Naive thymus-derived CD4-positive, alpha-beta T cell (primary cell): Measurements from ENCODE around the gene ATP5F1A. TPM values are rescaled to one million over a fixed set of nuclear protein-coding genes. Genes with fewer than 3 reads are reported as not detected.

Experiments
- ATAC-seq: fragments of 150-1000 bp; cut with Tn5 transposase; 2 replicates; pipeline ENCODE4 v1.10.0; 2021; ENCODE audit warnings: mild to moderate bottlenecking, moderate library complexity
- CTCF ChIA-PET: fragments of 350-600 bp; sonication (Branson Sonifier 250); formaldehyde crosslinking; loops from one replicate; lab custom pipeline; 2021; ENCODE audit warnings: antibody characterized with exemption; lab: Charles Lee
- POLR2A ChIA-PET: fragments of 350-600 bp; sonication (Branson Sonifier 250); formaldehyde crosslinking; loops from one replicate; lab custom pipeline; 2021; ENCODE audit warnings: antibody characterized with exemption, inconsistent platforms; lab: Charles Lee
- DNase-seq, 9 donors: peaks; one replicate each; pipeline versions ENCODE4 v3.0.0 to v3.0.0-alpha.2; 2020 to 2022; ENCODE audit warnings: mixed read lengths in 1 of 9
- H3K27ac ChIP-seq: one replicate; pipeline ENCODE4 v1.7.0; 2013; ENCODE audit warnings: mild to moderate bottlenecking, low read depth, low read length, moderate library complexity
- H3K27me3 ChIP-seq, 2 donors: one replicate each; pipeline ENCODE4 v1.7.0; 2013; ENCODE audit warnings: low read length in 2 of 2, mild to moderate bottlenecking in 2 of 2, moderate library complexity in 2 of 2; ENCODE audit not compliant: control insufficient read depth in 2 of 2, insufficient read depth in 2 of 2
- H3K36me3 ChIP-seq, 3 experiments: 1 replicate in 2 of 3; 2 replicates in 1 of 3; pipeline ENCODE4 v1.7.0; 2013; ENCODE audit warnings: low read length in 3 of 3, mild to moderate bottlenecking in 3 of 3, moderate library complexity in 1 of 3; ENCODE audit not compliant: insufficient read depth in 3 of 3, control insufficient read depth in 2 of 3
- H3K4me1 ChIP-seq, 2 donors: one replicate each; pipeline ENCODE4 v1.7.0; 2013; ENCODE audit warnings: low read length in 2 of 2, mild to moderate bottlenecking in 2 of 2, moderate library complexity in 1 of 2; ENCODE audit not compliant: control insufficient read depth in 2 of 2, insufficient read depth in 2 of 2
- H3K4me3 ChIP-seq: 2 replicates; pipeline ENCODE4 v1.7.0; 2013; ENCODE audit warnings: mild to moderate bottlenecking, low read length
- H3K9me3 ChIP-seq, 3 experiments: 1 replicate in 2 of 3; 2 replicates in 1 of 3; pipeline ENCODE4 v1.7.0; 2013; ENCODE audit warnings: low read length in 3 of 3; ENCODE audit not compliant: control insufficient read depth in 2 of 3
- H3K27ac Mint-ChIP-seq, 9 donors: one replicate each; pipeline ENCODE4 v1.8.0; 2020 to 2022; ENCODE audit warnings: mixed read lengths in 9 of 9, mild to moderate bottlenecking in 8 of 9, moderate library complexity in 5 of 9, inconsistent platforms in 2 of 9
- H3K27me3 Mint-ChIP-seq, 5 donors: one replicate each; pipeline ENCODE4 v1.8.0; 2021 to 2022; ENCODE audit warnings: mixed read lengths in 5 of 5, mild to moderate bottlenecking in 1 of 5
- H3K36me3 Mint-ChIP-seq, 5 donors: one replicate each; pipeline ENCODE4 v1.8.0; 2020 to 2022; ENCODE audit warnings: mixed read lengths in 5 of 5, mild to moderate bottlenecking in 3 of 5, inconsistent platforms in 1 of 5
- H3K4me1 Mint-ChIP-seq, 7 donors: one replicate each; pipeline ENCODE4 v1.8.0; 2020 to 2022; ENCODE audit warnings: mixed read lengths in 7 of 7, mild to moderate bottlenecking in 3 of 7, inconsistent platforms in 1 of 7
- H3K4me3 Mint-ChIP-seq, 10 donors: one replicate each; pipeline ENCODE4 v1.8.0; 2020 to 2022; ENCODE audit warnings: mild to moderate bottlenecking in 10 of 10, mixed read lengths in 10 of 10, moderate library complexity in 6 of 10, inconsistent platforms in 2 of 10
- H3K9me3 Mint-ChIP-seq, 11 donors: one replicate each; pipeline ENCODE4 v1.8.0; 2020 to 2022; ENCODE audit warnings: mixed read lengths in 11 of 11, mild to moderate bottlenecking in 4 of 11, inconsistent platforms in 1 of 11, moderate library complexity in 1 of 11
- intact Hi-C, 2 donors: fragments of 100-400 bp; cut with micrococcal nuclease; formaldehyde crosslinking; loops; one replicate each; pipeline ENCODE4 v1.15.1; 2023
- polyA plus RNA-seq, 2 donors: library from polyadenylated mRNA; unstranded; fragments of 300-500 nt; fragmentation: Illumina TruSeq; gene quantifications; one replicate each; pipeline ENCODE4 v1.2.3, GENCODE V29; 2021
- total RNA-seq, 6 experiments: library from RNA in 5 of 6; stranded (reverse) in 5 of 6; gene quantifications; 1 replicate in 5 of 6; 2 replicates in 1 of 6; pipeline ENCODE4 v1.2.3 and lab custom pipeline; 2021 to 2026

Gene ATP5F1A
- total and polyA plus RNA-seq, 7 experiments from 2014 or later = 181 to 541 (median 220) TPM

- Histone ChIP-seq H3K27ac (peak overlapping the region; percentile 73), H3K9me3 (no peaks in the 10 kb centered on the region), H3K4me3 (peak overlapping the region; percentile 69), H3K4me1 (peaks cover 13 to 25% of the 10 kb centered on the region in 2 donors), H3K36me3 (peaks cover 0 to 4% (median 0%) of the 10 kb centered on the region in 3 experiments), H3K27me3 (no peaks in the 10 kb centered on the region)
- Mint-ChIP-seq H3K36me3 (peaks cover 0 to 4% (median 3%) of the 10 kb centered on the region in 5 donors), H3K27ac (peak overlapping the region in 6 of 9 donors; percentile 42 to 67 (median 55)), H3K4me3 (peak overlapping the region; percentile 59 to 90 (median 86)), H3K27me3 (no peaks in the 10 kb centered on the region), H3K9me3 (peaks cover 0 to 4% (median 0%) of the 10 kb centered on the region in 11 donors), H3K4me1 (peaks cover 23 to 48% (median 40%) of the 10 kb centered on the region in 7 donors)
- intact Hi-C loops = loop anchor here (1.0 to 2.0 kb wide), 3 partner anchors 32 to 192 kb away; partner anchors contain the start of gene HAUS1 (in 1 of the 2)
- POLR2A ChIA-PET = interaction anchor here (1.4 to 2.5 kb wide), 4 partner anchors 17 to 385 kb away, joined by 3 to 13 read pairs (median 6); no protein-coding TSS in a partner anchor
- CTCF ChIA-PET = interaction anchor here (0.9 to 2.7 kb wide), 11 partner anchors 8 to 414 kb away, joined by 3 to 17 read pairs (median 5); no protein-coding TSS in a partner anchor
- ATAC-seq = no peak
- no peak for DNase-seq
Measured at GRCh38 chr18:46072376-46072867, 25.7 kb downstream of the ATP5F1A start.

GRCh38 chr18:46071653-46072375, 26.3 kb downstream of the ATP5F1A start, which contains the start of gene PSTPIP2:
TSS of gene PSTPIP2 (minus strand) at chr18:46072260. CDS start at chr18:46072188, 72 bp downstream.
- peaks cover 23 to 48% (median 40%) of the 10 kb centered on the region in 7 donors for H3K4me1 Mint-ChIP-seq
- peak within 1 kb of the TSS; percentile 42 to 88 (median 75) for H3K27ac Mint-ChIP-seq
- ChIA-PET POLR2A (interaction anchor here (0.7 to 2.5 kb wide), 5 partner anchors 16 to 406 kb away, joined by 3 to 13 read pairs (median 4); no protein-coding TSS in a partner anchor), CTCF (interaction anchor here (0.8 to 2.7 kb wide), 8 partner anchors 8 to 413 kb away, joined by 3 to 17 read pairs (median 5); no protein-coding TSS in a partner anchor)
- DNase-seq = peak; percentile 36 to 67 (median 64)
- H3K27me3 Mint-ChIP-seq = no peaks in the 10 kb centered on the region
- Histone ChIP-seq H3K4me3 (peak within 1 kb of the TSS; percentile 69), H3K9me3 (no peaks in the 10 kb centered on the region), H3K27me3 (no peaks in the 10 kb centered on the region), H3K4me1 (peaks cover 13 to 25% of the 10 kb centered on the region in 2 donors), H3K36me3 (peaks cover 0 to 4% (median 0%) of the 10 kb centered on the region in 3 experiments), H3K27ac (peak within 1 kb of the TSS; percentile 73)
- peaks cover 0 to 4% (median 3%) of the 10 kb centered on the region in 5 donors for H3K36me3 Mint-ChIP-seq
- intact Hi-C loops = loop anchor here (1.0 to 2.0 kb wide), 3 partner anchors 33 to 191 kb away; partner anchors contain the start of gene HAUS1 (in 1 of the 2)
- ATAC-seq = peak; percentile 86
- peak within 1 kb of the TSS; percentile 71 to 90 (median 86) for H3K4me3 Mint-ChIP-seq
- peaks cover 0 to 4% (median 0%) of the 10 kb centered on the region in 11 donors for H3K9me3 Mint-ChIP-seq

GRCh38 chr18:46070815-46071652, 27.1 kb downstream of the ATP5F1A start:
- peak overlapping the region; percentile 69 to 88 (median 80) for H3K4me3 Mint-ChIP-seq
- Histone ChIP-seq H3K27me3 (no peaks in the 10 kb centered on the region), H3K9me3 (no peaks in the 10 kb centered on the region), H3K4me3 (peak overlapping the region; percentile 69), H3K36me3 (peaks cover 0 to 4% (median 0%) of the 10 kb centered on the region in 3 experiments), H3K27ac (peak overlapping the region; percentile 73), H3K4me1 (peaks cover 13 to 25% of the 10 kb centered on the region in 2 donors)
- peaks cover 0 to 4% (median 0%) of the 10 kb centered on the region in 11 donors for H3K9me3 Mint-ChIP-seq
- H3K27me3 Mint-ChIP-seq = no peaks in the 10 kb centered on the region
- DNase-seq (peak in 3 of 9 donors; percentile 12 to 19 (median 13)), ATAC-seq (peak; percentile 39)
- H3K27ac Mint-ChIP-seq = peak overlapping the region in 7 of 9 donors; percentile 3 to 88 (median 65)
- peaks cover 0 to 5% (median 4%) of the 10 kb centered on the region in 5 donors for H3K36me3 Mint-ChIP-seq
- intact Hi-C loops = no loop called here
- ChIA-PET POLR2A (interaction anchor here (0.5 to 2.5 kb wide), 6 partner anchors 10 to 405 kb away, joined by 3 to 13 read pairs (median 3); no protein-coding TSS in a partner anchor), CTCF (interaction anchor here (0.8 to 2.7 kb wide), 7 partner anchors 9 to 412 kb away, joined by 3 to 17 read pairs (median 5); no protein-coding TSS in a partner anchor)
- H3K4me1 Mint-ChIP-seq = peaks cover 23 to 48% (median 40%) of the 10 kb centered on the region in 7 donors

GRCh38 chr18:46070232-46070631, 27.9 kb downstream of the ATP5F1A start:
- no peak overlapping the region for H3K4me3 ChIP-seq
- ATAC-seq = no peak
- DNase-seq = no peak
- no peak overlapping the region for H3K27ac ChIP-seq
- intact Hi-C loops = no loop called here
- H3K4me1 ChIP-seq = peaks cover 13 to 25% of the 10 kb centered on the region in 2 donors
- peaks cover 0 to 4% (median 0%) of the 10 kb centered on the region in 3 experiments for H3K36me3 ChIP-seq
- H3K9me3 ChIP-seq = no peaks in the 10 kb centered on the region
- ChIA-PET CTCF (interaction anchor here (0.6 to 2.1 kb wide), 3 partner anchors 8 to 146 kb away, joined by 3 to 6 read pairs (median 3); a partner anchor contains a TSS), POLR2A (interaction anchor here (0.6 to 2.5 kb wide), 4 partner anchors 9 to 400 kb away, joined by 3 to 13 read pairs (median 3); no protein-coding TSS in a partner anchor)
- no peaks in the 10 kb centered on the region for H3K27me3 ChIP-seq
- Mint-ChIP-seq H3K27ac (peak overlapping the region in 2 of 9 donors; percentile 12 to 26), H3K4me1 (peaks cover 23 to 48% (median 40%) of the 10 kb centered on the region in 7 donors), H3K4me3 (peak overlapping the region in 8 of 10 donors; percentile 2 to 88 (median 78)), H3K36me3 (peaks cover 0 to 5% (median 4%) of the 10 kb centered on the region in 5 donors), H3K9me3 (peaks cover 0 to 4% (median 0%) of the 10 kb centered on the region in 11 donors), H3K27me3 (no peaks in the 10 kb centered on the region)

GRCh38 chr18:46069524-46069923, 28.6 kb downstream of the ATP5F1A start:
- no peak overlapping the region for H3K27ac ChIP-seq
- Mint-ChIP-seq H3K9me3 (peaks cover 0 to 4% (median 0%) of the 10 kb centered on the region in 11 donors), H3K27ac (peak overlapping the region in 5 of 9 donors; percentile 1 to 32 (median 2)), H3K4me3 (peak overlapping the region in 5 of 10 donors; percentile 2 to 85 (median 10)), H3K36me3 (peaks cover 0 to 5% (median 4%) of the 10 kb centered on the region in 5 donors), H3K4me1 (peaks cover 23 to 48% (median 40%) of the 10 kb centered on the region in 7 donors), H3K27me3 (no peaks in the 10 kb centered on the region)
- peaks cover 13 to 25% of the 10 kb centered on the region in 2 donors for H3K4me1 ChIP-seq
- DNase-seq (no peak), ATAC-seq (no peak)
- intact Hi-C loops = no loop called here
- peaks cover 0 to 4% (median 0%) of the 10 kb centered on the region in 3 experiments for H3K36me3 ChIP-seq
- POLR2A ChIA-PET = interaction anchor here (0.6 to 1.4 kb wide), 3 partner anchors 9 to 399 kb away, joined by 3 read pairs; no protein-coding TSS in a partner anchor
- no peak overlapping the region for H3K4me3 ChIP-seq
- CTCF ChIA-PET = interaction anchor here (0.7 to 2.1 kb wide), 2 partner anchors 7 to 145 kb away, joined by 3 to 6 read pairs; no protein-coding TSS in a partner anchor
- no peaks in the 10 kb centered on the region for H3K9me3 ChIP-seq
- H3K27me3 ChIP-seq = no peaks in the 10 kb centered on the region
